HG03139 (cell line): ENCODE results near the gene CSRP1.

ENCODE experiments used
- ATAC-seq: cut with Tn5 transposase; IDR thresholded peaks from one replicate; pipeline ENCODE4 v1.9.1; 2021; ENCODE audit not compliant: unreplicated experiment

Gene CSRP1

GRCh38 chr1:201513498-201514243 lies 6.7 kb upstream of the CSRP1 start:
- no peak for ATAC-seq

GRCh38 chr1:201511941-201512539 lies 5.1 kb upstream of the CSRP1 start:
- no peak for ATAC-seq

- no peak for ATAC-seq
Observed at GRCh38 chr1:201511396-201511940, 4.5 kb upstream of the CSRP1 start.

GRCh38 chr1:201510734-201511133 lies 3.8 kb upstream of the CSRP1 start:
- ATAC-seq, result no peak

GRCh38 chr1:201509601-201510374 lies 2.9 kb upstream of the CSRP1 start:
- no peak for ATAC-seq

GRCh38 chr1:201508809-201509208 lies 1.9 kb upstream of the CSRP1 start:
- ATAC-seq, result no peak

- no peak for ATAC-seq
Observed at GRCh38 chr1:201507360-201507675, 395 bp upstream of the CSRP1 start.

- ATAC-seq, result no peak
Observed at GRCh38 chr1:201506092-201506491, 831 bp downstream of the CSRP1 start.

GRCh38 chr1:201505503-201505890 lies 1.4 kb downstream of the CSRP1 start:
- ATAC-seq, result no peak

GRCh38 chr1:201504799-201505502 lies 2.0 kb downstream of the CSRP1 start:
- ATAC-seq, result no peak

- no peak for ATAC-seq
Observed at GRCh38 chr1:201504179-201504631, 2.7 kb downstream of the CSRP1 start.

GRCh38 chr1:201503397-201504176 lies 3.3 kb downstream of the CSRP1 start:
- ATAC-seq, result no peak

- ATAC-seq, result no peak
Observed at GRCh38 chr1:201502511-201502857, 4.4 kb downstream of the CSRP1 start.

- no peak for ATAC-seq
Observed at GRCh38 chr1:201501812-201502510, 5.0 kb downstream of the CSRP1 start.

- no peak for ATAC-seq
Observed at GRCh38 chr1:201501144-201501543, 5.8 kb downstream of the CSRP1 start.

GRCh38 chr1:201500670-201501120 lies 6.2 kb downstream of the CSRP1 start:
- no peak for ATAC-seq

- ATAC-seq, result no peak
Observed at GRCh38 chr1:201499795-201500669, 6.9 kb downstream of the CSRP1 start.

- ATAC-seq, result no peak
Observed at GRCh38 chr1:201499191-201499590, 7.7 kb downstream of the CSRP1 start.

GRCh38 chr1:201498621-201499020 lies 8.3 kb downstream of the CSRP1 start:
- no peak for ATAC-seq
